ENCODE measurements around the gene MAST2.

DNA sequence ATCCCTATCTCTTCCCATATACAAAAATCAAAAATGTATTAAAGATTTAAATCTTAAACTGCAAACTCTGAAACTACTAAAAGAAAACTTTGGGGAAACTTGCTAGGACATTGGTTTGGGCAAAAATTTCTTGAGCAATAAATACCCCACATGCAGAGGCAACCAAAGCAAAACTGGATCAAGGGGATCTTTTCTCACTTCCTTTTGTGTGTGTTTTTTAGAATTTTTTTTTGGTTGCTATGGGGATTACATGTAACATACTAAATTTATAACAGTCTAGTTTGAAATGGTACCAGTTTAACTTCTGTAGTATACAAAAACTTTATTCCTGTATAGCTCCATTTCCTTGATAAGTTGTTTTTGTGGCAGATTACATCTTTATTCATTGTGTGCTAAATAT, 16.8 kb downstream of the MAST2 start:
- no peak for TF ChIP-seq SIN3A (IDR thresholded peaks at IDR 0.05; ENCODE audit: borderline replicate concordance, insufficient read depth, low read depth, low read length)
- TF ChIP-seq, protein P1, sequence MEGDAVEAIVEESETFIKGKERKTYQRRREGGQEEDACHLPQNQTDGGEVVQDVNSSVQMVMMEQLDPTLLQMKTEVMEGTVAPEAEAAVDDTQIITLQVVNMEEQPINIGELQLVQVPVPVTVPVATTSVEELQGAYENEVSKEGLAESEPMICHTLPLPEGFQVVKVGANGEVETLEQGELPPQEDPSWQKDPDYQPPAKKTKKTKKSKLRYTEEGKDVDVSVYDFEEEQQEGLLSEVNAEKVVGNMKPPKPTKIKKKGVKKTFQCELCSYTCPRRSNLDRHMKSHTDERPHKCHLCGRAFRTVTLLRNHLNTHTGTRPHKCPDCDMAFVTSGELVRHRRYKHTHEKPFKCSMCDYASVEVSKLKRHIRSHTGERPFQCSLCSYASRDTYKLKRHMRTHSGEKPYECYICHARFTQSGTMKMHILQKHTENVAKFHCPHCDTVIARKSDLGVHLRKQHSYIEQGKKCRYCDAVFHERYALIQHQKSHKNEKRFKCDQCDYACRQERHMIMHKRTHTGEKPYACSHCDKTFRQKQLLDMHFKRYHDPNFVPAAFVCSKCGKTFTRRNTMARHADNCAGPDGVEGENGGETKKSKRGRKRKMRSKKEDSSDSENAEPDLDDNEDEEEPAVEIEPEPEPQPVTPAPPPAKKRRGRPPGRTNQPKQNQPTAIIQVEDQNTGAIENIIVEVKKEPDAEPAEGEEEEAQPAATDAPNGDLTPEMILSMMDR (IDR thresholded peaks at IDR 0.05), result no peak
- TF ChIP-seq, protein P2, sequence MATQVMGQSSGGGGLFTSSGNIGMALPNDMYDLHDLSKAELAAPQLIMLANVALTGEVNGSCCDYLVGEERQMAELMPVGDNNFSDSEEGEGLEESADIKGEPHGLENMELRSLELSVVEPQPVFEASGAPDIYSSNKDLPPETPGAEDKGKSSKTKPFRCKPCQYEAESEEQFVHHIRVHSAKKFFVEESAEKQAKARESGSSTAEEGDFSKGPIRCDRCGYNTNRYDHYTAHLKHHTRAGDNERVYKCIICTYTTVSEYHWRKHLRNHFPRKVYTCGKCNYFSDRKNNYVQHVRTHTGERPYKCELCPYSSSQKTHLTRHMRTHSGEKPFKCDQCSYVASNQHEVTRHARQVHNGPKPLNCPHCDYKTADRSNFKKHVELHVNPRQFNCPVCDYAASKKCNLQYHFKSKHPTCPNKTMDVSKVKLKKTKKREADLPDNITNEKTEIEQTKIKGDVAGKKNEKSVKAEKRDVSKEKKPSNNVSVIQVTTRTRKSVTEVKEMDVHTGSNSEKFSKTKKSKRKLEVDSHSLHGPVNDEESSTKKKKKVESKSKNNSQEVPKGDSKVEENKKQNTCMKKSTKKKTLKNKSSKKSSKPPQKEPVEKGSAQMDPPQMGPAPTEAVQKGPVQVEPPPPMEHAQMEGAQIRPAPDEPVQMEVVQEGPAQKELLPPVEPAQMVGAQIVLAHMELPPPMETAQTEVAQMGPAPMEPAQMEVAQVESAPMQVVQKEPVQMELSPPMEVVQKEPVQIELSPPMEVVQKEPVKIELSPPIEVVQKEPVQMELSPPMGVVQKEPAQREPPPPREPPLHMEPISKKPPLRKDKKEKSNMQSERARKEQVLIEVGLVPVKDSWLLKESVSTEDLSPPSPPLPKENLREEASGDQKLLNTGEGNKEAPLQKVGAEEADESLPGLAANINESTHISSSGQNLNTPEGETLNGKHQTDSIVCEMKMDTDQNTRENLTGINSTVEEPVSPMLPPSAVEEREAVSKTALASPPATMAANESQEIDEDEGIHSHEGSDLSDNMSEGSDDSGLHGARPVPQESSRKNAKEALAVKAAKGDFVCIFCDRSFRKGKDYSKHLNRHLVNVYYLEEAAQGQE (IDR thresholded peaks at IDR 0.05; ENCODE audit: insufficient read depth in 1 of 2, low read depth in 2 of 2, low read length in 1 of 2), result no peak
- no peak for TF ChIP-seq POLR2AphosphoS5 (IDR thresholded peaks at IDR 0.05; ENCODE audit: low read depth, low read length)
- no peak for TF ChIP-seq TCF7L2 (IDR thresholded peaks at IDR 0.05; ENCODE audit: low read depth, low read length)
